ENCODE results near the gene GLUL.

Gene GLUL

DNA sequence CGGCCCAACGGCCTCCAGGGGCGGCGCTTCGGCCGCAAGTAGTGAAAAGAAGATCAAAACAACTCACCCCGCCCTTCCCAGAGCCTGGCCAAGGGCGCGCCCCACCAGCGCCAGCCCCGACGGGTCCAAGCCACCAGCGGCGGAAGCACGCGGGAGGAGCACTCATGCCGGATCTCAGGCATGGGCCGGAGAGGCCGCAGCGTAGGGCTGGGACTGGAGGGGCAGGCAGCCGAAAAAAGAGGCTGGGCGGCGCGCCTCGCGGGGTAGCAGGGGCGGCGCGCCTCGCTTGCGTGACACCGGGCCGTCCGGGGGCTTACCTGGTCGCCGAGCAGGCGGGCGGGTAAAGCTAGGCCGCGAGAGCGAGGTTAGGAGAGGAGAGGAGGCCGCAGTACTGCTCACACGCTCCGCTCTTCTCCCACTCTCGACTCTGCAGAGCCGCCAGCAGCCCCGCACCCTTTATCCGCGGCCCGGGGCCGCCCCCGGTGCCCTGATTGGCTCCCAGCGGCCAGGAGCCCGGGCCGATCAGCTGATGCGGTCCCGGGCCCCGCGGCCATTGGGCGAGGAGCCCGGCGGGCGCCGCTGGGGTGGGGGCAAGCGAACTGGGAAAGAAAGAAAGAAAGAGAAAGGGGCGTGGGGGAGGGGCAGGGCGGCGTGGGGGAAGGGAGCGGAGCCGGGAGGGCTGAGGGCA lies at the start of gene GLUL:
Gene GLUL, minus strand, starts transcription at position 429 of the 688 bp plus-strand sequence. CDS start 3,053 bp downstream, outside the sequence.
- peak; percentile 91 for DNase-seq (ENCODE audit: low spot score)

- DNase-seq (ENCODE audit: low spot score): no peak
Measured at GRCh38 chr1:182438326-182438725, 46.7 kb upstream of the GLUL start.

GRCh38 chr1:182433580-182433979 lies 42.0 kb upstream of the GLUL start:
- DNase-seq (ENCODE audit: low spot score): no peak

DNA sequence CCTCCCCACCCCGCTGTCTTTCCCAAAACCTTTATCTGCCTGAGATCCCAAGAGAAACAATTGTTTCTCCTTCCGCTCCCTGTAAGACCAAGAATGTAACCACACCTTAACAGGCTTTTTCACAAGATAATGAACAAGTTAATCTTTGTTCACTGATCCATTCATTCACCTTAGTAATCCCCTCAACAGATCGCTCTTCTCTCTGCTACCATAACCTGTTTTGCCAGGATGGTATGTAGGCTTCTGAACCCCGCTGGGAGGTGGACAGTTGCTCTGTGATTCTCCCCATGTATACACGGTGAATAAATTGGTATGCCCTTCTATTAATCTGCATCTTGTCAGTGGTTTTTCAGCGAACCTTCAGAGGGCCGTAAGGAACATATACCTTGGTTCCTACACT lies 39.7 kb upstream of the GLUL start:
- no peak for DNase-seq (ENCODE audit: low spot score)

DNA sequence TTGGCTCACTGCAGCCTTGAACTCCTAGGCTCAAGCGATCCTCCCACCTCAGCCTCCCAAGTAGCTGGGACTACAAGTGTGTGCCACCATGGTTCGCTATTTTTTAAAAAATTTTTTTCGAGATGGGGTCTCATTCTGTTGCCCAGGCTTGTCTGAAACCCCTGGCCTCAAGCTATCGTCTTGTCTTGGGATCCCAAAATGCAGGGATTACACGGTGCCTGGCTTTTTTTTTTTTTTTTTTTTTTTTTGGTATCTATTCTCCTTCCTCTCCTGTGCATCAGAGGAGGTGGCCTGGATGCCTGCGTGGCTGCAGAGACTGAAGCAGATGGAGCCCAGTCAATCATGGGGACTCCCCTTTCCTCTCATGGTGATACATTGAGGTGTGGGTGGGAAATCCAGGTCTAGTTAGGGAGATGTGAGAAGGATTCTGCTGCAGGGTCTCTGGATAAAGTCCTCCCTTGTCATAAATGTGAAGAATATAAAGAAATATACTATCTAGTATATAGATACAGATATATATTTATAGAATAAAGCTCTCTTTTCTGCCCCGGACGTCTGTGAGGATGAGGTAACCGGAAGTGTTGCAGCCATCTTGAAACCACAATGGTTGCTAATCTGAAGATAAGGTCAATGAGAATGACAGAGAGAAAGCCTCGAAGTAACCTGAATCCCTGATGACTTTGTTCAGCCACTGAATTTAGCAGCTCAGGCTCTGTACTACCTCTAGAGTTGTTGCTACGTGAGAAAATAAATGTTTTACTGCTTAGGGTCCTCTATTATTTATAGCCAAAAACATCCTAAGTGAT lies 38.9 kb upstream of the GLUL start:
- DNase-seq (ENCODE audit: low spot score): peak; percentile 51

- DNase-seq (ENCODE audit: low spot score): no peak
Measured at GRCh38 chr1:182428043-182428442, 36.5 kb upstream of the GLUL start.

DNA sequence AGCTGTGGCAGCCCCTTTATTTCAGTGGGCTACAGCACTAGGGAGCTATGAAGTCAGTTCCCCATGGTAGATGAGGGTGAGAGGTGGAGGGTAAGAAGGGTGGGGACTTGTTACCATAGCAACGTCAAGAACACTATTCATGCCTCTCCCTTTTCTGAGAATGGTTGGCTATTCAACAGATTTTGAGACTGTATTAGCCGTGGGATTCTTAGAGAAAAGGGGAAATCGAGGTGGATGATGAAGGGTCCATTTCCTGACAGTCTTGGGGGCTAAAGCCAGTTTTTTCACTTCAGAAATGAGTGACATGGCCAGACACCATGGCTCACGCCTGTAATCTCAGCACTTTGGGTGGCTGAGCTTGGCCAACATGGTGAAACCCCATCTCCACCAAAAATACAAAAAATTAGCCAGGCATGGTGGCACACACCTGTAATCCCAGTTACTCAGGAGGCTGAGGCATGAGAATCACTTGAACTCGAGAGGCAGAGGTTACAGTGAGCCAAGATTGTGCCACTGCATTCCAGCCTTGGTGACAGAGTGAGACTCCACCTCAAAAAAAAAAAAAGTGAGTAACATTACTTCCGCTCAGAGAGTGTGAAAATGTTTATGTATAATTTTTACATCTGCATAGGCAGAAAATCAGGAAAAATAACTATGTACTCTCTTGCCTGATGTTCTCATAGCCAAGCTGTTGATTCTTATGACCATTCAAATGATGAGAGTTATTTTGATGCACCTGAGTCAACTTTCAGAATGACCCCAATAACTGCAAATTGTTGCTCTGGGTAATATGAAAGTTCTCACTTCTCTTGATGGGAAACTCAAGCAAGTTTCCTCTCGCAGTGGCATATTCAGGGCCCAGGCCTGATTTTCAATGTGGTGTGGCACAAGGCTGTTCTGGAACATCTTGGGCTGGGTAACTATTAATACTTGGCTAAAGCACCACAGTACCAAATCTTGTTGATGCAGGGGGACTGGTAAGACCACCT lies 35.1 kb upstream of the GLUL start:
- DNase-seq (ENCODE audit: low spot score): no peak

- no peak for DNase-seq (ENCODE audit: low spot score)
Measured at GRCh38 chr1:182415789-182416188, 24.2 kb upstream of the GLUL start.

DNA sequence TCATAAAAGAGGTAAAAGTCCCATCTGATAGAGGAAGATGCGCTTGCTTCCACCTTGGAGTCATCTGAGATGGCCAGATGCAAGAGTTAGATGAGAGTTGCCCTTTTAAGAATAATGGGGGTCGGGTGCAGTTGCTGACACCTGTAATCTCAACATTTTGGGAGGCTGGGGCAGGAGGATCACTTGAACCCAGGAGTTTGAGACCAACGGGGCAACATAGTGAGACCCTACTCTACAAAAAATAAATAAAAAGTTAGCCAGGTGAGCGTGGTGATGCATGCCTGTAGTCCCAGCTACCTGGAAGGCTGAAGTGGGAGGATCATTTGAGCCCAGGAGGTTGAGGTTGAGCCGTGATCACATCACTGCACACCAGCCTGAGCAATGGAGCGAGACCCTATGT lies 22.4 kb upstream of the GLUL start:
- no peak for DNase-seq (ENCODE audit: low spot score)

DNA sequence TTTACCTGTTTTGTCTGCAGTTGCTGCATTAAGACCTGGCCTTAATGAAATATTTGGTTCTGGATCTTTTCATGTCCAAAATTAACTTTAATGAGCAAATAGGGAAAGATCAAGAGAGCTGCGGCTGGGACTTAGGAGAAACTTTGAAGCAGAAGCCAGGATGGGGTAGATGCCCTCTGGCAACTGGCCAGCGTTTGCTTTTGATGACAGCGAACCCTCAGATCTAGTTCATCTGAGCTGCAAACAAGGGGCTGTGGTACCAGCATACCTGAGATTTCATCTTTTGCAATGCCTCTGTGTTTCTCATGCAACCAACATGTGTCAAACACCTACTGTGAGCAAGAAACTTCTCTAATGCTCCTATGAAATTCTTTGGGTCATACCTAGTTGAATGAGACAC lies 21.9 kb upstream of the GLUL start:
- no peak for DNase-seq (ENCODE audit: low spot score)

DNA sequence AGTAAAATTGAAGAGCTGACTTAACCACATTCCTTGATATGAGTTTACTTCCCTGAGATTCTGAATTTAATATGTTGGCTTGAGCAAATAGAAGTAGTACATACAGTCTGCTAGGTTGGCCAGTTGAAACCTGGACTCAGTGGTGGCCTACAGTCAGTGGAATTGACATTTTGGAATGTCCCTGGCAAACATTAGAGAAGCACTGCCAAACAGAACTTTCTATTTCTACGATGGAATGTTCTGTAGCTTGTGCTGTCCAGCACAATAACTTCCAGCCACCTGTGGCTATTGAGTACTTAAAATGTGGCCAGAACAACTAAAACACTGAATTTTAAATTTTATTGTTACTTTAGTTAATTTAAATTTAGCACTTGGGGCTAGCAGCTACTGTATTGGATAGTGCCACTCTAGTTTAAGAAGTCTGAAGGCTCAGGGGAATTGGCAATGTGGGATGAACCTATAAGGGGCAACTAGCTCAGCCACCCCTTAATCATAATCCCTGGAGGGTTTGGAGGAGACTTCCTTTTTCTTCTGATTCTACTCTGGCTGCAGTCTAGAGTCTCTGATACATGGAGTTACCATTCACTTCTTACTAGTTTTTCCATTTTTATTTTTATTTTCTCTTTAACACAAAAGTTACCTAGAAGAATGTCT lies 19.2 kb upstream of the GLUL start:
- no peak for DNase-seq (ENCODE audit: low spot score)

DNA sequence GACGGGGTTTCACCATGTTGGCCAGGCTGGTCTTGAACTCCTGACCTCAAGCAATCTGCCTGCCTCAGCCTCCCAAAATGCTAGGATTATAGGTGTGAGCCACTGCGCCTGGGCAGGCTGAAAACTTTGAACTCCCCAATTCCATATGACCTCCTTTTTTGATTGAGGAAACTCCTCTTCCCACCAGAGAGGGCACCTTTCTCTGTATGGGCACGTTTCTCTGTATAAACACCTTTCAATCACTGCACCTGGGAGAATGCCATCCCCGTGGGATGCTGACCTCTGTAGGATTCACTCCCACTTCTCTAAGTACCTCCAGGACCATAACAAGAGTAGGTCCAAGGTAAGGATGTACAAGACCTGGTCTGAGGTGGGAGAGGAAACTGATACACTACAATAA lies 18.5 kb upstream of the GLUL start:
- DNase-seq (ENCODE audit: low spot score): no peak

- DNase-seq (ENCODE audit: low spot score): no peak
Measured at GRCh38 chr1:182408435-182409075, 17.0 kb upstream of the GLUL start.

- DNase-seq (ENCODE audit: low spot score): no peak
Measured at GRCh38 chr1:182407724-182408123, 16.1 kb upstream of the GLUL start.

- no peak for DNase-seq (ENCODE audit: low spot score)
Measured at GRCh38 chr1:182406012-182406411, 14.4 kb upstream of the GLUL start.

DNA sequence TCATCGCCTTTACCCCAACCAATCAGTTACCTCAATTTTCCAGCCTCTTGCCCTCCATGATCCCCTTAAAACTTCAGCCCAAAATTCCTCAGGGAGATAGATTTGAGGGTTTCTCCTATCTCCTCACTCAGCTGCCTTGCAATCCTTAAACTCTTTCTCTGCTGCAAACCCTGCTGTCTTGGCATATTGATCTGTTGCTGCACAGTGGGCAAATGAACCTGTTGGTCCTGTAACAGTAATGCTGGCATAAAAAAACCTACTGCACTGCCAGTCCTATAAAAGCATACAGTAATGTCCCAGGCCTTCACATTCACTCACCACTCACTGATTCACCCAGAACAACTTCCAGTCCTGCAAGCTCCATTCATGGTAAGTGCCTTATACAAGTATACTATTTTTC lies 14.0 kb upstream of the GLUL start:
- no peak for DNase-seq (ENCODE audit: low spot score)

DNA sequence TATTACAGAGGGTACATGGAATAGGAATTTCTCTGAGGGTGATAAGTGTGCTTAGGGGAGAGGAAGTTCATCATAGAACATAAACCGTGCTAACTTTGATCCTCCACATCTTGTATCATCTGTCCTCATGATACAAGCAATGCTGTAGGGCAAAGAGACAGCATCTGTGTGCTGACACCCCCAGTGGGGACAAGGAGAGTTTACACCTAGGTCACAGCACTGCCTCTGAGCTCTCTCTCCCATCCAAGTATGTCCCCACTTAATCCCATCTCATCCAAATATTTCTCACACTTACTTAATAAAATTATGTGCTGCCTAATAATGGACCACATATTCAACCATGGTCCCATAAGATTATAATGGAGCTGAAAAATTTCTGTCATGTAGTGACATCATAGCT lies 13.2 kb upstream of the GLUL start:
- peak; percentile 46 for DNase-seq (ENCODE audit: low spot score)

DNA sequence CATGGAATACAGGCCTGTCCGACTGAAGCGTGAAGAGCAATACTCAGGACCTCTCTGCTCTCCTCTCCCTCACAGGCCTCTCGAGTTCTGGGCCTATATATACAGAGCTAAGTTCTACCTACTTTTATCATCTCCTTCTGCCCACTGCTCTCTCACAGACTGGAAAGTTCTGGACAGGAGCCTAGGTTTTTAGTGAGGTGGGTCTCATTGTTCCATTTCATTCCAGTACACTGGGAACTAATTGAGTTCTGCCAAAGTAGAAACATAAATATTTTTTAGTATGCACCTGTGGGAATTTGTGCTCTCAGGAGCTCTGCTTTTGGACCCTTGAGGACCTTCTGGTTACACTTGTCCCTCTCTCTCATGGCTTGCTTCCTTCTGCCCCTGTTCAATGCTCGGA lies 9.0 kb upstream of the GLUL start, which contains the start of gene TEDDM1:
Gene TEDDM1, minus strand, starts transcription at position 101 of the 400 bp plus-strand sequence. CDS start 182 bp downstream, outside the sequence.
- no peak for DNase-seq (ENCODE audit: low spot score)

- DNase-seq (ENCODE audit: low spot score): no peak
Measured at GRCh38 chr1:182397653-182398393, 6.2 kb upstream of the GLUL start.

DNA sequence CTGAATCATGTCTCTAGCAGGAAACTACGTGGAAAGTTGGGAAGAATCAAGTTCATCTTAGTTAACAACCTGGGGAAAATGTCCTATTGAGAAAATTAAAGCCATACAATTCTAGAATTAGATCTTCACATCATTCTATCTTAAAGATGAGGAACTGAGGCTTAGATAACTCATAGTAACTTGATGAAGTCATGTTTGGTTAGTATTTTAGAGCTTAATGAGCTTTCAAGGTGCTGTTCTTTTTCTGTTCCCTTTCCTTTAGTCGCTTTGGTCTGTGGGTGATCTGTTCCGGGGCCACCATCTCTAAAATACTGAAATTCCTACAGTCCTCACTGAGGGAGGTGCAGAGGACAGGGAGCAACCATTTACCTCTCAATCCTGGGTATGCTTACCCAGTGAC lies 4.3 kb upstream of the GLUL start:
- no peak for DNase-seq (ENCODE audit: low spot score)

Measured in NAMALWA (cell line).